ENCODE data around the gene TRIM3. TPM values are rescaled to one million over a fixed set of nuclear protein-coding genes. Genes with fewer than 3 reads are reported as not detected.

Gene TRIM3
- total RNA-seq, 1 donor from 2014 or later, result 128 TPM

GRCh38 chr11:6442441-6442840, 31.3 kb downstream of the TRIM3 start:
- no peak for DNase-seq
- H3K4me1 Mint-ChIP-seq (ENCODE audit: low read depth, unreplicated experiment), result no peaks in the 10 kb centered on the region
- no peak overlapping the region for H3K4me3 Mint-ChIP-seq (ENCODE audit: unreplicated experiment)
- no peaks in the 10 kb centered on the region for H3K27me3 Mint-ChIP-seq (ENCODE audit: unreplicated experiment)
- H3K36me3 Mint-ChIP-seq (ENCODE audit: unreplicated experiment), result no peaks in the 10 kb centered on the region
- H3K9me3 Mint-ChIP-seq (ENCODE audit: unreplicated experiment), result no peaks in the 10 kb centered on the region
- TF ChIP-seq, protein P1, sequence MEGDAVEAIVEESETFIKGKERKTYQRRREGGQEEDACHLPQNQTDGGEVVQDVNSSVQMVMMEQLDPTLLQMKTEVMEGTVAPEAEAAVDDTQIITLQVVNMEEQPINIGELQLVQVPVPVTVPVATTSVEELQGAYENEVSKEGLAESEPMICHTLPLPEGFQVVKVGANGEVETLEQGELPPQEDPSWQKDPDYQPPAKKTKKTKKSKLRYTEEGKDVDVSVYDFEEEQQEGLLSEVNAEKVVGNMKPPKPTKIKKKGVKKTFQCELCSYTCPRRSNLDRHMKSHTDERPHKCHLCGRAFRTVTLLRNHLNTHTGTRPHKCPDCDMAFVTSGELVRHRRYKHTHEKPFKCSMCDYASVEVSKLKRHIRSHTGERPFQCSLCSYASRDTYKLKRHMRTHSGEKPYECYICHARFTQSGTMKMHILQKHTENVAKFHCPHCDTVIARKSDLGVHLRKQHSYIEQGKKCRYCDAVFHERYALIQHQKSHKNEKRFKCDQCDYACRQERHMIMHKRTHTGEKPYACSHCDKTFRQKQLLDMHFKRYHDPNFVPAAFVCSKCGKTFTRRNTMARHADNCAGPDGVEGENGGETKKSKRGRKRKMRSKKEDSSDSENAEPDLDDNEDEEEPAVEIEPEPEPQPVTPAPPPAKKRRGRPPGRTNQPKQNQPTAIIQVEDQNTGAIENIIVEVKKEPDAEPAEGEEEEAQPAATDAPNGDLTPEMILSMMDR (IDR thresholded peaks at IDR 0.05; ENCODE audit: partially characterized antibody, unreplicated experiment), result no peak
- H3K27ac Mint-ChIP-seq (ENCODE audit: unreplicated experiment), result no peak overlapping the region

GRCh38 chr11:6440906-6441358, 32.8 kb downstream of the TRIM3 start, which contains the start of gene HPX:
Gene HPX, minus strand, starts transcription at chr11:6440987. Its CDS starts 24 bp downstream, at chr11:6440963.
- H3K27me3 Mint-ChIP-seq (ENCODE audit: unreplicated experiment), result no peaks in the 10 kb centered on the region
- TF ChIP-seq, protein P1 (IDR thresholded peaks at IDR 0.05; ENCODE audit: partially characterized antibody, unreplicated experiment), result no peak
- no peak within 1 kb of the TSS for H3K27ac Mint-ChIP-seq (ENCODE audit: unreplicated experiment)
- H3K36me3 Mint-ChIP-seq (ENCODE audit: unreplicated experiment), result no peaks in the 10 kb centered on the region
- H3K4me1 Mint-ChIP-seq (ENCODE audit: low read depth, unreplicated experiment), result no peaks in the 10 kb centered on the region
- no peaks in the 10 kb centered on the region for H3K9me3 Mint-ChIP-seq (ENCODE audit: unreplicated experiment)
- no peak within 1 kb of the TSS for H3K4me3 Mint-ChIP-seq (ENCODE audit: unreplicated experiment)
- DNase-seq, result no peak

- TF ChIP-seq, protein P1 (IDR thresholded peaks at IDR 0.05; ENCODE audit: partially characterized antibody, unreplicated experiment), result peak; percentile 64
- Mint-ChIP-seq H3K36me3 (ENCODE audit: unreplicated experiment) (no peaks in the 10 kb centered on the region), H3K4me1 (ENCODE audit: low read depth, unreplicated experiment) (no peaks in the 10 kb centered on the region), H3K27ac (ENCODE audit: unreplicated experiment) (no peak overlapping the region), H3K27me3 (ENCODE audit: unreplicated experiment) (no peaks in the 10 kb centered on the region), H3K4me3 (ENCODE audit: unreplicated experiment) (no peak overlapping the region), H3K9me3 (ENCODE audit: unreplicated experiment) (no peaks in the 10 kb centered on the region)
- peak; percentile 55 for DNase-seq
Observed at GRCh38 chr11:6438979-6439571, 34.7 kb downstream of the TRIM3 start.

DNA sequence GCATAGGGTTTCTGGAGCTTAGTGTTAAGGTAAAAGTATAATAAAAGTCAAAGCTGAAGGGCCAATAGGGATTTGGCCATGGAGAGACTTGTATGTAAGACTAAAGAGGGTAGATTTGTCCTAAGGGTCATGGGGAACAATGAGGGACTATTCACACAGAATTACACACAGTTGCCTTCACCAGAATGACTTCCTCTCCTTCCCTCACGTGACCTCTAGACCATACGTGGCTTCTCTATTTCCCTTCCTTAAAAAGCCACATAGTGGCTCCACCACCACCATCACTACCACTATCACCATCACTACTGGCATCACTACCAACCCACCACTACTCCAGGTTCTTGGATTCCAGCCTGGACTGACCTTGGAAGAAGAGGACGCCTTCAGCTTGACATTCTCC, 35.7 kb downstream of the TRIM3 start:
- Mint-ChIP-seq H3K4me1 (ENCODE audit: low read depth, unreplicated experiment) (no peaks in the 10 kb centered on the region), H3K27ac (ENCODE audit: unreplicated experiment) (no peak overlapping the region)
- DNase-seq, result no peak

DNA sequence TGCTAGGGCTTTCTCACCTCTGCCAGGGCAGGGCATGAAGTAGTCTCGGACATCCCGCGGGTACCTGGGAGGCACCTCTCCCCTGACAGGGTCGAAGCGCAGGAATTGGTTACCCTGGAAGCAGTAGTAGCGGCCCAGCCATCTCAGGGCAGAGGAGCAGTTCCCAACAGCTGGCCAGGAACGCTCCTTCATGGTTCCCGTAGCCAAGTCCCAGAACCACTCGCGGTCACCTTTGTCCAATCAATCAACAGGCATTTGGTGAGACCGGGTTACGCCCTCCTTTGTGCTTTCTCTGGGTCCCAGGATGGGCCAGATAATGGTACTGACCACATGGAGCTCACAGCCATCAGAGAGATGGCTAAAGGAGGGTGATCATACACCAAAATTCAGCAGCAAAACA, 36.3 kb downstream of the TRIM3 start:
- TF ChIP-seq, protein P1 (IDR thresholded peaks at IDR 0.05; ENCODE audit: partially characterized antibody, unreplicated experiment), result no peak
- Mint-ChIP-seq H3K4me3 (ENCODE audit: unreplicated experiment) (no peak overlapping the region), H3K9me3 (ENCODE audit: unreplicated experiment) (peaks cover 5% of the 10 kb centered on the region), H3K27me3 (ENCODE audit: unreplicated experiment) (peaks cover 2% of the 10 kb centered on the region), H3K36me3 (ENCODE audit: unreplicated experiment) (peaks cover 4% of the 10 kb centered on the region), H3K27ac (ENCODE audit: unreplicated experiment) (no peak overlapping the region), H3K4me1 (ENCODE audit: low read depth, unreplicated experiment) (no peaks in the 10 kb centered on the region)
- no peak for DNase-seq

More for the DNA sequence above, 35.7 kb downstream of the TRIM3 start:
- Mint-ChIP-seq H3K9me3 (ENCODE audit: unreplicated experiment) (peaks cover 2% of the 10 kb centered on the region), H3K36me3 (ENCODE audit: unreplicated experiment) (peaks cover 4% of the 10 kb centered on the region), H3K27me3 (ENCODE audit: unreplicated experiment) (peaks cover 2% of the 10 kb centered on the region), H3K4me3 (ENCODE audit: unreplicated experiment) (no peak overlapping the region)
- TF ChIP-seq, protein P1 (IDR thresholded peaks at IDR 0.05; ENCODE audit: partially characterized antibody, unreplicated experiment), result no peak
